ENCODE results near the gene TRAPPC11.

Gene TRAPPC11

GRCh38 chr4:183758758-183759447, 99.8 kb downstream of the TRAPPC11 start:
- in situ Hi-C loops (cut with MboI; ENCODE audit: low pct_unique_long_range_greater_than_20kb, low sequenced_read_pairs, unreplicated experiment) = no loop called here
- TF ChIP-seq CTCF (IDR thresholded peaks at IDR 0.05; ENCODE audit: extremely low read depth, insufficient read depth, missing control alignments) = no peak
- no peak for DNase-seq (ENCODE audit: low spot score)

- no peak for DNase-seq (ENCODE audit: low spot score)
- TF ChIP-seq CTCF (IDR thresholded peaks at IDR 0.05; ENCODE audit: extremely low read depth, insufficient read depth, missing control alignments) = no peak
- in situ Hi-C loops (cut with MboI; ENCODE audit: low pct_unique_long_range_greater_than_20kb, low sequenced_read_pairs, unreplicated experiment) = no loop called here
Measured at GRCh38 chr4:183760326-183760725, 101.2 kb downstream of the TRAPPC11 start.
